GM20000 (cell line): ENCODE measurements around the gene MYRIP.

Experiments used
- DNase-seq: peaks from one replicate; pipeline ENCODE4 v3.0.0; 2012; ENCODE audit warnings: low spot score
- CTCF ChIP-seq: IDR thresholded peaks from 2 replicates; pipeline ENCODE4 v1.5.1; 2012; ENCODE audit warnings: mild to moderate bottlenecking, control low read depth; ENCODE audit errors: extremely low read depth, missing control alignments

The MYRIP gene

GRCh38 chr3:40116478-40117177, 307.2 kb downstream of the MYRIP start:
- DNase-seq, result no peak
- TF ChIP-seq CTCF, result no peak

GRCh38 chr3:40118091-40118490, 308.7 kb downstream of the MYRIP start:
- TF ChIP-seq CTCF, result no peak
- no peak for DNase-seq

GRCh38 chr3:40120067-40120692, 310.8 kb downstream of the MYRIP start:
- DNase-seq, result no peak
- no peak for TF ChIP-seq CTCF

- DNase-seq, result no peak
- TF ChIP-seq CTCF, result no peak
These were observed 311.4 kb downstream of the MYRIP start for GRCh38 chr3:40120806-40121205.

GRCh38 chr3:40124918-40125317, 315.5 kb downstream of the MYRIP start:
- no peak for DNase-seq
- TF ChIP-seq CTCF, result no peak

GRCh38 chr3:40128166-40128565, 318.8 kb downstream of the MYRIP start:
- TF ChIP-seq CTCF, result no peak
- no peak for DNase-seq

- DNase-seq, result no peak
- TF ChIP-seq CTCF, result no peak
These were observed 320.1 kb downstream of the MYRIP start for GRCh38 chr3:40129510-40129909.
